Measurements from ENCODE around the gene PPM1D. TPM values are rescaled to one million over a fixed set of nuclear protein-coding genes. Genes with fewer than 3 reads are reported as not detected.
"Not testable (repeated sequence)": the region's sequence is repeated elsewhere in the genome, so short reads cannot be mapped to it uniquely, and the experiment has no call there.

PPM1D gene
- polyA plus RNA-seq, 1 of the 3 experiments (the other 2 are of a cell fraction): 8.8 TPM

GRCh38 chr17:60599620-60600489 lies at the start of gene PPM1D (continued):
- TF ChIP-seq CHD2 (IDR thresholded peaks at IDR 0.05; ENCODE audit: low read length, partially characterized antibody): peak; percentile 98
- TF ChIP-seq, protein P1, sequence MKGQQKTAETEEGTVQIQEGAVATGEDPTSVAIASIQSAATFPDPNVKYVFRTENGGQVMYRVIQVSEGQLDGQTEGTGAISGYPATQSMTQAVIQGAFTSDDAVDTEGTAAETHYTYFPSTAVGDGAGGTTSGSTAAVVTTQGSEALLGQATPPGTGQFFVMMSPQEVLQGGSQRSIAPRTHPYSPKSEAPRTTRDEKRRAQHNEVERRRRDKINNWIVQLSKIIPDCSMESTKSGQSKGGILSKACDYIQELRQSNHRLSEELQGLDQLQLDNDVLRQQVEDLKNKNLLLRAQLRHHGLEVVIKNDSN (IDR thresholded peaks at IDR 0.05; ENCODE audit: borderline replicate concordance, low read depth): no peak
- no peak for TF ChIP-seq EZH2phosphoT487 (IDR thresholded peaks at IDR 0.05; ENCODE audit: borderline replicate concordance, low read depth)
- TF ChIP-seq GABPA (IDR thresholded peaks at IDR 0.05; ENCODE audit: low read depth): no peak
- peak; percentile 3; the same call in 1 of the 2 replicates for TF ChIP-seq RCOR1 (IDR thresholded peaks at IDR 0.05; ENCODE audit: low read length)
- TF ChIP-seq EP300 (IDR thresholded peaks at IDR 0.05; ENCODE audit: borderline replicate concordance in 1 of 2, low read depth in 1 of 2, low read length in 1 of 2): peak; percentile 7 to 46; a peak in 2 of 4 replicates
- no peak for TF ChIP-seq FOXM1 (IDR thresholded peaks at IDR 0.05; ENCODE audit: low read depth)
- TF ChIP-seq MEF2A (IDR thresholded peaks at IDR 0.05; ENCODE audit: borderline replicate concordance, low read depth): no peak; the same call in 1 of the 2 replicates
- no peak; the same call in none of the 2 replicates for TF ChIP-seq MXI1 (IDR thresholded peaks at IDR 0.05; ENCODE audit: low read depth, low read length)
- TF ChIP-seq TEAD4 (IDR thresholded peaks at IDR 0.05; ENCODE audit: borderline replicate concordance, insufficient read depth): no peak
- peak; percentile 89 for TF ChIP-seq TAF1 (IDR thresholded peaks at IDR 0.05; ENCODE audit: borderline replicate concordance, low read depth, low read length)
- TF ChIP-seq SIN3A (IDR thresholded peaks at IDR 0.05; ENCODE audit: borderline replicate concordance, low read depth, low read length): peak; percentile 70; the same call in 1 of the 2 replicates
- no peak for TF ChIP-seq ELF1 (IDR thresholded peaks at IDR 0.05)

DNA sequence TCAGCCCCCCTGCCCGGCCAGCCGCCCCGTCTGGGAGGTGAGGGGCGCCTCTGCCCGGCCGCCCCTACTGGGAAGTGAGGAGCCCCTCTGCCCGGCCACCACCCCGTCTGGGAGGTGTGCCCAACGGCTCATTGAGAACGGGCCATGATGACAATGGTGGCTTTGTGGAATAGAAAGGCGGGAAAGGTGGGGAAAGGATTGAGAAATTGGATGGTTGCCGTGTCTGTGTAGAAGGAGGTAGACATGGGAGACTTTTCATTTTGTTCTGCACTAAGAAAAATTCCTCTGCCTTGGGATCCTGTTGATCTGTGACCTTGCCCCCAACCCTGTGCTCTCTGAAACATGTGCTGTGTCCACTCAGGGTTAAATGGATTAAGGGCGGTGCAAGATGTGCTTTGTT lies 47.7 kb upstream of the PPM1D start:
- H3K4me1 ChIP-seq (ENCODE audit: control insufficient read depth in 1 of 2, insufficient read depth in 2 of 2, low read depth in 1 of 2, low read length in 1 of 2); H3K79me2 ChIP-seq (ENCODE audit: insufficient read depth); H3K4me3 ChIP-seq (ENCODE audit: low read depth in 2 of 2, low read length in 1 of 2); H3K9me3 ChIP-seq; H3K27me3 ChIP-seq (ENCODE audit: insufficient read depth); H3K9me2 ChIP-seq; H3F3A ChIP-seq (replicated peaks; ENCODE audit: insufficient read depth); H2AFZ ChIP-seq (ENCODE audit: low read depth); H3K27ac ChIP-seq (ENCODE audit: low read depth in 2 of 2, low read length in 1 of 2); DNase-seq; H4K20me1 ChIP-seq (ENCODE audit: insufficient read depth); H3K36me3 ChIP-seq (replicated peaks in 1 of 2; ENCODE audit: control insufficient read depth in 1 of 2, insufficient read depth in 2 of 2, low read length in 1 of 2); H3K9ac ChIP-seq; H3K4me2 ChIP-seq; POLR2A ChIA-PET: not testable (repeated sequence)
- CTCF ChIA-PET: interaction anchor here (1.0 kb wide), 1 partner anchor 18 kb away, joined by 4 read pairs; no protein-coding TSS in a partner anchor
- WGBS (ENCODE audit: low lambda C conversion rate): 80% methylated on average over 8 of the region's 13 CpGs

DNA sequence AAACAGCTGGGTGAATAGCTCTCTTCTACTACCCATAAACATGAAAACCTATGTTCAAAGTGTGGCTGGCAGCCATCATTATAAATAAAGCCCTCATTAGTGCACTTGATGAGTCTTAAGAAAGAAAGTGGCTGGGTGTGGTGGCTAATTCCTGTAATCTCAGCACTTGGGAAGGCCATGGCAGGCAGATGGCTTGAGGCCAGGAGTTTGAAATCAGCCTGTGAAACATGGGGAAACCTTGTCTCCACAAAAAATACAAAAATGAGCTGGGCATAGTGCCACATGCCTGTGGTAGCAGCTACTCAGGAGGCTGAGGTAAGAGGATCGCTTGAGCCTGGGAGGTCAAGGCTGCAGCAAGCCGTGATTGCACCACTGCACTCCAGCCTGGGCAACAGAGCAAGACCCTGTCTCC lies 45.6 kb upstream of the PPM1D start:
- H3K4me1 ChIP-seq (ENCODE audit: control insufficient read depth in 1 of 2, insufficient read depth in 2 of 2, low read depth in 1 of 2, low read length in 1 of 2): no peaks in the 10 kb centered on the region
- no peaks in the 10 kb centered on the region for H3K36me3 ChIP-seq (replicated peaks in 1 of 2; ENCODE audit: control insufficient read depth in 1 of 2, insufficient read depth in 2 of 2, low read length in 1 of 2)
- 76% methylated on average over 2 of the region's 2 CpGs for WGBS (ENCODE audit: low lambda C conversion rate)
- DNase-seq: no peak
- H3K4me2 ChIP-seq: no peak overlapping the region
- ChIA-PET CTCF (interaction anchor here (2.7 to 8.0 kb wide), 2 partner anchors 14 to 84 kb away, joined by 6 to 57 read pairs; no protein-coding TSS in a partner anchor), POLR2A (no interaction called here)
- no peaks in the 10 kb centered on the region for H4K20me1 ChIP-seq (ENCODE audit: insufficient read depth)
- peak; percentile 59 for TF ChIP-seq NFIC (IDR thresholded peaks at IDR 0.05; ENCODE audit: borderline replicate concordance)
- TF ChIP-seq GATA2 (CRISPR knock-in tag; IDR thresholded peaks at IDR 0.05): no peak
- TF ChIP-seq TCF12 (IDR thresholded peaks at IDR 0.05): no peak
- H3K27ac ChIP-seq (ENCODE audit: low read depth in 2 of 2, low read length in 1 of 2): no peak overlapping the region
- peaks cover 3% of the 10 kb centered on the region for H3F3A ChIP-seq (replicated peaks; ENCODE audit: insufficient read depth)
- no peak overlapping the region for H3K4me3 ChIP-seq (ENCODE audit: low read depth in 2 of 2, low read length in 1 of 2)
- no peaks in the 10 kb centered on the region for H3K9me2 ChIP-seq
- no peaks in the 10 kb centered on the region for H3K27me3 ChIP-seq (ENCODE audit: insufficient read depth)
- no peaks in the 10 kb centered on the region for H3K9me3 ChIP-seq
- H3K9ac ChIP-seq: no peak overlapping the region
- H3K79me2 ChIP-seq (ENCODE audit: insufficient read depth): no peaks in the 10 kb centered on the region
- no peak overlapping the region for H2AFZ ChIP-seq (ENCODE audit: low read depth)

All from SK-N-SH (cell line).